ENCODE results near the gene CREM. TPM values are rescaled to one million over a fixed set of nuclear protein-coding genes. Genes with fewer than 3 reads are reported as not detected.

The CREM gene
- total RNA-seq, 1 donor from 2014 or later, result 58.5 TPM

GRCh38 chr10:35166607-35167006 is 40.0 kb downstream of the CREM start:
- intact Hi-C loops (cut with micrococcal nuclease), result no loop called here
- H3K4me3 ChIP-seq, result no peak overlapping the region
- TF ChIP-seq CTCF (IDR thresholded peaks at IDR 0.05; ENCODE audit: borderline replicate concordance), result no peak
- H3K27me3 ChIP-seq (ENCODE audit: low read depth), result no peaks in the 10 kb centered on the region
- H3K4me1 ChIP-seq, result no peaks in the 10 kb centered on the region
- DNase-seq, result no peak
- no peak overlapping the region for H3K27ac ChIP-seq (replicated peaks)
- peaks cover 14% of the 10 kb centered on the region for H3K9me3 ChIP-seq (replicated peaks)
- no peaks in the 10 kb centered on the region for H3K36me3 ChIP-seq

DNA sequence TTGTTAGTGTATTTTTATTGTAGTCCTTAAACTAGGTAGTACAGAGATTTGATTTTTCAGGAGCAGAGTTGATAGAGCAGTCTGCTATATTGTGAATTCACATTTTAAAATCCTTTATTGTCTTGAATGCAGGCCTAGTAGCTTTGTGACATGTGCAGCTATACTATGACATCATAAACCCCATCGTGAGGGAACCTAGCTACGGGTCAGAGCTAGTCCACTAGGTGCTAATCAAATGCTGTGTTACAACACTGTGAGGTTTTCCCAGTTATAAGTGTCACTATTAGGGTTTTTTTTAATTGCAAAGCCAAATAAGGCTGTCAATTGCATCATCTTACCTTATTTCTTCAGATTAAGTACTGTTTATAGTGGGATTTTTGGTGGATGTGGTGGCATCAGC is 40.7 kb downstream of the CREM start:
- intact Hi-C loops (cut with micrococcal nuclease), result no loop called here
- Histone ChIP-seq H3K36me3 (no peaks in the 10 kb centered on the region), H3K4me3 (no peak overlapping the region), H3K27ac (replicated peaks) (no peak overlapping the region), H3K9me3 (replicated peaks) (peaks cover 14% of the 10 kb centered on the region), H3K27me3 (ENCODE audit: low read depth) (no peaks in the 10 kb centered on the region), H3K4me1 (peaks cover 4% of the 10 kb centered on the region)
- no peak for TF ChIP-seq CTCF (IDR thresholded peaks at IDR 0.05; ENCODE audit: borderline replicate concordance)
- no peak for DNase-seq

DNA sequence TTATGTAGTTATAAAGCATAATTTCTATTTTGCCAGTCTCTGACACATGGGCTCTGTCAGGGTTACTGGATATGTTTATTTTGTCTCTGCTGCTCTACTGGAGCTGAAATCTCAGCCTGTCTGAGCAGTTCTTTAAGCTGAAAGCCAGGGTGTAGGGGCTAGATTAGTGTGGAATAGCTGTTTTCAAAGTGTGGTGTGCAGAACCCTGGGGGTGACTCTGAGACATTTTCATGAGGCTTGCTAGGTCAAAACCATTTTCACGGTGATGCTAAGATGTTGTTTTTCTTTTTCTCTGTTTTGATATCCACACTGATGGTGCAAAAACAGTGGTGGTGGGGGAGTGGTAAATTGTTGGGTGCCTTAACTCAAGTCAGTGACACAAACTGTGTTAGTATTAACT is 45.5 kb downstream of the CREM start:
- no peak overlapping the region for H3K4me3 ChIP-seq
- TF ChIP-seq CTCF (IDR thresholded peaks at IDR 0.05; ENCODE audit: borderline replicate concordance), result no peak
- no peaks in the 10 kb centered on the region for H3K27me3 ChIP-seq (ENCODE audit: low read depth)
- no peak for DNase-seq
- no peaks in the 10 kb centered on the region for H3K36me3 ChIP-seq
- H3K9me3 ChIP-seq (replicated peaks), result peaks cover 14% of the 10 kb centered on the region
- no peak overlapping the region for H3K27ac ChIP-seq (replicated peaks)
- intact Hi-C loops (cut with micrococcal nuclease), result no loop called here
- H3K4me1 ChIP-seq, result peaks cover 14% of the 10 kb centered on the region

DNA sequence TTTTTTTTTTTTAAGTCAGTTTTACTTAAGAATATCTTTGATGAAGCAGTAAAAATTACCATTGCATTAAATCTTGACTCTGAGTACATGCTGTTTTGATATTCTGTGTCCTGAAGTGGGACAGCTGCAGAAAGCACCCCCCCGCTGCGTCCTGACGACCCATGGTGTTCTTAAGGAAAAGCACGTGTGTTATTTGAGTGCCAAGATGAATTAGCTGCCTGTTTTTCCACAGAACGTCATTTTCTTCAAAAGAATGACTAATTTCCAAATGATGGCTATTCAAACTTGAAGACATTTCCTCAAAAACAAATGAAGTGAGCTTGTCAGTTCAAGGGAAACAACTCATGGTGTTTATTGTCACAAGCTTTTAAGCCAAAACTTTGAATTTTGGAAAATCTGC is 45.9 kb downstream of the CREM start:
- no peaks in the 10 kb centered on the region for H3K27me3 ChIP-seq (ENCODE audit: low read depth)
- intact Hi-C loops (cut with micrococcal nuclease), result no loop called here
- DNase-seq, result peak; percentile 36

GRCh38 chr10:35178331-35178730 is 51.7 kb downstream of the CREM start:
- no peaks in the 10 kb centered on the region for H3K9me3 ChIP-seq (replicated peaks)
- no peak for DNase-seq
- no peak for TF ChIP-seq CTCF (IDR thresholded peaks at IDR 0.05; ENCODE audit: borderline replicate concordance)
- no peak overlapping the region for H3K4me3 ChIP-seq
- no peak overlapping the region for H3K27ac ChIP-seq (replicated peaks)
- no peaks in the 10 kb centered on the region for H3K36me3 ChIP-seq
- intact Hi-C loops (cut with micrococcal nuclease), result no loop called here
- no peaks in the 10 kb centered on the region for H3K27me3 ChIP-seq (ENCODE audit: low read depth)
- no peaks in the 10 kb centered on the region for H3K4me1 ChIP-seq

More for the DNA sequence above, 45.9 kb downstream of the CREM start:
- peaks cover 13% of the 10 kb centered on the region for H3K9me3 ChIP-seq (replicated peaks)
- H3K4me1 ChIP-seq, result peaks cover 14% of the 10 kb centered on the region
- no peak for TF ChIP-seq CTCF (IDR thresholded peaks at IDR 0.05; ENCODE audit: borderline replicate concordance)
- H3K36me3 ChIP-seq, result no peaks in the 10 kb centered on the region
- no peak overlapping the region for H3K4me3 ChIP-seq
- no peak overlapping the region for H3K27ac ChIP-seq (replicated peaks)
